DMS53 (cell line): ENCODE results near the gene USH2A.
"Not testable (repeated sequence)": the region's sequence is repeated elsewhere in the genome, so short reads cannot be mapped to it uniquely, and the experiment has no call there.

Source experiments
- DNase-seq: peaks from one replicate; lab custom pipeline; 2025; lab: John Stamatoyannopoulos, UW

Gene USH2A

GRCh38 chr1:216046336-216046735 is 376.9 kb downstream of the USH2A start:
- no peak for DNase-seq

- peak; percentile 11 for DNase-seq
Observed at GRCh38 chr1:216045400-216045799, 377.8 kb downstream of the USH2A start.

GRCh38 chr1:216044538-216044937 is 378.7 kb downstream of the USH2A start:
- DNase-seq = no peak

- DNase-seq = peak; percentile 71
Observed at GRCh38 chr1:216034506-216034905, 388.7 kb downstream of the USH2A start.

- no peak for DNase-seq
Observed at GRCh38 chr1:216032961-216033614, 390.2 kb downstream of the USH2A start.

GRCh38 chr1:216032284-216032683 is 391.0 kb downstream of the USH2A start:
- DNase-seq = no peak

GRCh38 chr1:216028631-216029030 is 394.6 kb downstream of the USH2A start:
- no peak for DNase-seq

GRCh38 chr1:216024546-216024945 is 398.7 kb downstream of the USH2A start:
- no peak for DNase-seq

GRCh38 chr1:216020743-216021345 is 402.4 kb downstream of the USH2A start:
- DNase-seq = no peak

- no peak for DNase-seq
Observed at GRCh38 chr1:216015116-216015515, 408.1 kb downstream of the USH2A start.

- DNase-seq = no peak
Observed at GRCh38 chr1:216014086-216014485, 409.2 kb downstream of the USH2A start.

GRCh38 chr1:216009456-216009855 is 413.8 kb downstream of the USH2A start:
- DNase-seq = not testable (repeated sequence)

- peak; percentile 16 for DNase-seq
Observed at GRCh38 chr1:216005916-216006315, 417.3 kb downstream of the USH2A start.

GRCh38 chr1:215992620-215993019 is 430.6 kb downstream of the USH2A start:
- peak; percentile 65 for DNase-seq

- DNase-seq = peak; percentile 35
Observed at GRCh38 chr1:215987092-215987875, 436.0 kb downstream of the USH2A start.

GRCh38 chr1:215986401-215986800 is 436.8 kb downstream of the USH2A start:
- DNase-seq = no peak

- DNase-seq = no peak
Observed at GRCh38 chr1:215983680-215984079, 439.6 kb downstream of the USH2A start.

GRCh38 chr1:215971793-215972441 is 451.3 kb downstream of the USH2A start:
- DNase-seq = no peak

- DNase-seq = no peak
Observed at GRCh38 chr1:215970406-215970805, 452.8 kb downstream of the USH2A start.

GRCh38 chr1:215963621-215964020 is 459.6 kb downstream of the USH2A start:
- no peak for DNase-seq

- DNase-seq = no peak
Observed at GRCh38 chr1:215963040-215963439, 460.2 kb downstream of the USH2A start.

- DNase-seq = no peak
Observed at GRCh38 chr1:215958841-215959240, 464.4 kb downstream of the USH2A start.

GRCh38 chr1:215957663-215958062 is 465.6 kb downstream of the USH2A start:
- no peak for DNase-seq
